Measurements from ENCODE around the gene ZNF441.
"Not testable (repeated sequence)": the region's sequence is repeated elsewhere in the genome, so short reads cannot be mapped to it uniquely, and the experiment has no call there.

Gene ZNF441

DNA sequence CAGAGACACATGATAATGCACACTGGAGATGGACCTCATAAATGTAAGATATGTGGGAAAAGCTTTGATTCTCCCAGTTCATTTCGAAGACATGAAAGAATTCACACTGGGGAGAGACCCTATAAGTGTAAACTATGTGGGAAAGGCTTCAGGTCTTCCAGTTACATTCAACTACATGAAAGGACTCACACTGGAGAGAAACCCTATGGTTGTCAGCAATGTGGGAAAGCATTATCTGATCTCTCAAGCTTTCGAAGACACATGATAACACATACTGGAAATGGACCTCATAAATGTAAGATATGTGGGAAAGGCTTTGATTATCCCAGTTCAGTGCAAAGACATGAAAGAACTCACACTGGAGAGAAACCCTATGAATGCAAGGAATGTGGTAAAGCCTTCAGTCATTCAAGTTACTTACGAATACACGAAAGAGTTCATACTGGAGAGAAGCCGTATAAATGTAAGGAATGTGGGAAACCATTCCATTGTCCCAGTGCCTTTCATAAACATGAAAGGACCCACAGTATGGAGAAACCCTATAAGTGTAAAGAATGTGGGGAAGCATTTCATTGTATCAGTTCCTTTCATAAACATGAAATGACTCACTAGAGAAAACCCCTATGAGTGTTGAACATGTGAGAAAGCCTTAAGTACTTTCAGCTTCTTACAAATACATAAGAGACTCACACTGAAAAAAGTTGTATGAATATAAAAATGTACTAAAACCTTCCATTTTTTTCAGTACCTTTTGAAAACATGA is 14.7 kb downstream of the ZNF441 start:
- DNase-seq, result no peak

GRCh38 chr19:11783767-11784166 is 17.0 kb downstream of the ZNF441 start:
- no peak for DNase-seq

DNA sequence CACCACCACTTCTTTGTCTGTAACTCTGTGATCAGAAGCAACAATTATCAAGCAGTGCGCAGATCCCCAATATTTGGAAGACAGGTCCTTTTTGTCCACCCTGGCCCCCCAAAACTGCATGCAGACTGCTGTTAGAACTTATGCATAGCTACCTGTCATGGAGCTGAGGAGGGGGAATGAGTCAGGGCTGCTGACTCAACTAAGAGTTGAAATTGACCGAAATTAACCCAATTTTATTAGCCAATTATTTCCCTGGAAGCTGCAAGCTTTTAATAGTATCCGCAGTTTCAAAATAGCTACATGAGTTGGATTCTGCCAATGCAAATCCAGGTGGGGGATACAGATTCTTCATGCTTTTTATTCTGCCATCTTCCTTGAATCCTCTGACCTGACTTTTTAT is 17.6 kb downstream of the ZNF441 start:
- no peak for DNase-seq

DNA sequence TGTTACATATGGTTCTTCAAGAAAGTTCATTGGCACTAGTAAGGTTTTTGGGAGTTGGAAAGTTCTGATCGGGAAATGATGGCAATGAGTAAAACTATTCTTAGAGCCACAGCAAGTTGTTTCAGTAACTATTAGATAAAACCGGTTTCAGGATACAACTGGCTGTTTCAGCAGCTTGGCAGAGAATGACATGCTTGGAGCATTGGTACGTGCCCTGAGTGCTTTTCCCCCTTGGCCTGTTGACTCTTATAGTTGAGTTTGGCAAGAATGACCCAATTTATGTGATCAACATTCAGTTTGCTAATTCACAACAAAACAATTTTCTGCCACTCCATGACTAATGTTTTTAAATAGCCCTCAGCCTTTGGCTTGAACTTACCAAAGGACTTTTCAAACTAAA is 20.7 kb downstream of the ZNF441 start:
- DNase-seq, result no peak

DNA sequence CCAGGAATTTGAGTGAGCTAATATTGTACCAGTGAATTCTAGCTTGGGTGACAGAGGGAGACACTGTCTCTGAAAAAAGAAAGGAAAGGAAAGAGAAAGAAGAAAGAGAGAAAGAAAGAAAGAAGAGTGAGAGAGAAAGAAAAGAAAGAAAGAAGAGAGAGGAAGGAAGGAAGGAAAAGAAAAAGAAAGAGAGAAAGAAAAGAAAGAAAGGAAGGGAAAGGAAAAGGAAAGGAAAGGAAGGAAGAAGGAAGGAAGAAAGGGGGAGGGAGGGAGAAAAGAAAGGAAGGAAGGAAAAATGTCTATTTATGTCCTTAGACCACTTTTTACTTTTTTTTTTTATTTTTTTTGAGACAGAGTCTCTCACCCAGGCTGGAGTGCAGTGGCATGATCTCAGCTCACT is 26.1 kb downstream of the ZNF441 start:
- DNase-seq, result no peak

- peak; percentile 96 for DNase-seq
Observed at GRCh38 chr19:11797491-11797890, 30.7 kb downstream of the ZNF441 start.

DNA sequence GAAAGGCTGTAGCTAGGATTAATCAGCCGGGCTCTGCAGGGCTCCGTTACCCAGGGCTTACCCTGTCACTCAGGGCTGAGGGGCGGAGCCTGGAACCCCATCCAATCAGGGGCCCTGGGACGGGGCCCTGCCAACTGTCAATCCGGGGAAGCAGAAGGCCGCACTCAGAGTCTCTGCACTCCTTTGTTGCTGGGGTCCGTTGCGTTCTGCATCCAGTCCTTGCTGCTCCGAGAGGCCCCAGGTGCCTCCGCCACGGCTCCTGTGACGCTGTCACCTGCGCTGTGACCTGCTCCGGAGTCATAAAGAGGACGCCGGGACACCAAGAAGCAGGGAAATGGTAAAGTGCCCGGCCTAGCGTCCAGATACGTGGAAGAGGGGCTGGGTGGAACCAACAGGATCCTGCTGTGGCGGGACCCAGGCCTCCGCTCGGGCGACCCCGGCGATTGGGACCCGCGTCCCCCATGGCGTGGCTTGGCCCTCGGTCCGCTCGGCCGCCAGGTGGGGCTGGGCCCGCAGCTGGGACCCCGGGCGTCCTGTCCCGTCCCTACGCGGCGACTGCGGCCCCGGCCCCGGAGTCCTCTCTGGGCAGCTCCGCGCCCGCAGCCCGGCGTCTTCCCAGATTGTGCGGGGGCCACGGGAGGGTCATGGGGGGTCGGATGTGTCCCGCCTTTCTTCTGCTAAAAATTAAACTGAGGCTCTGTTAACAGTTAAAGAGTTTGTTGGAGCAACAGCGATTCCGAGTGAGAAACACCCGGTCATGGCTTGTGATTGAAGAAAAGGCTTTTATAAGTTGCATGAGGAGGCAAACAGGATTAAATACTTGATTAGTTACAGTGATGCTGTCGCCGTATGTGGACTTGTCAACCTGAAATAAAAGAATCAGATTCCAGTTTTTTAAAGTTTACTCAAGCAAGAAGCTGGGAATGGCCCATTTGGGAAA is 31.9 kb downstream of the ZNF441 start, which contains the start of gene ZNF491:
TSS of gene ZNF491 (plus strand) at position 133 of the 940 bp plus-strand sequence. CDS start 7,431 bp downstream, outside the sequence.
- DNase-seq, result peak; percentile 96

DNA sequence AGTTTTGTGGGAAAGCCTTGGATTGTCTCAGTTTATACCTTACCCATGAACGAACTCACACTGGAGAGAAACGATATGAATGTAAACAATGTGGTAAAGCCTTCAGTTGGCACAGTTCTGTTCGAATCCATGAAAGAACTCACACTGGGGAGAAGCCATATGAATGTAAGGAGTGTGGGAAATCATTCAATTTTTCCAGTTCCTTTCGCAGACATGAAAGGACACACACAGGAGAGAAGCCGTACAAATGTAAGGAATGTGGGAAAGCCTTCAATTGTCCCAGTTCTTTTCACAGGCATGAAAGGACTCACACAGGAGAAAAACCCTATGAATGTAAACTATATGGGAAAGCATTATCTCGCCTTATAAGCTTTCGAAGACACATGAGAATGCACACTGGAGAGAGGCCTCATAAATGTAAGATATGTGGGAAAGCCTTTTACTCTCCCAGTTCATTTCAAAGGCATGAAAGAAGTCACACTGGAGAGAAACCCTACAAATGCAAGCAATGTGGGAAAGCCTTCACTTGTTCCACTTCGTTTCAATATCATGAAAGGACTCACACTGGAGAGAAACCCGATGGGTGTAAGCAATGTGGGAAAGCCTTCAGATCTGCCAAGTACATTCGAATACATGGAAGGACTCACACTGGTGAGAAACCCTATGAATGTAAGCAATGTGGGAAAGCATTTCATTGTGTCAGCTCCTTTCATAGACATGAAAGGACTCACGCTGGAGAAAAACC is 39.7 kb downstream of the ZNF441 start:
- DNase-seq, result no peak

GRCh38 chr19:11807099-11807380 is 40.2 kb downstream of the ZNF441 start:
- DNase-seq, result no peak

DNA sequence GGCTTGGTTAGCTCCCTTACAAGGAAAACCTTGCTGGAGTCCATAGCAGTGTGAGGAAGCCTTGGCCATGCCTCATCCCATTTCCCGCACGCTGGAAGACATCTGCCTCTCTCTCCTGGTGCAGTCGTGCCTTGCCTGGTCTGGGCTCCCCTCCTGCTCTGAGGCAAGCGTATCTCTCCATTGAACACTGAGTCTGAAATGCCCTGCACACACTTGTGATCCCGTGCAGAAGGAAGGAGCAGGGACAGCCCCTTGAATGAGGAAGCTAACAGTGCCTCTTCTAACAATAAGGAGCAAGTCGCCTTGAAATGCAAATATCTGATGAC is 46.9 kb downstream of the ZNF441 start:
- DNase-seq, result no peak

GRCh38 chr19:11814029-11814699 is 47.4 kb downstream of the ZNF441 start, which contains the start of gene ZNF440:
Gene ZNF440 (plus strand): TSS chr19:11814273. CDS start chr19:11814448, 175 bp downstream.
- peak; percentile 97 for DNase-seq

GRCh38 chr19:11814700-11815035 is 47.9 kb downstream of the ZNF441 start:
- peak; percentile 65 for DNase-seq

GRCh38 chr19:11821474-11822109 is 54.8 kb downstream of the ZNF441 start:
- DNase-seq, result no peak

DNA sequence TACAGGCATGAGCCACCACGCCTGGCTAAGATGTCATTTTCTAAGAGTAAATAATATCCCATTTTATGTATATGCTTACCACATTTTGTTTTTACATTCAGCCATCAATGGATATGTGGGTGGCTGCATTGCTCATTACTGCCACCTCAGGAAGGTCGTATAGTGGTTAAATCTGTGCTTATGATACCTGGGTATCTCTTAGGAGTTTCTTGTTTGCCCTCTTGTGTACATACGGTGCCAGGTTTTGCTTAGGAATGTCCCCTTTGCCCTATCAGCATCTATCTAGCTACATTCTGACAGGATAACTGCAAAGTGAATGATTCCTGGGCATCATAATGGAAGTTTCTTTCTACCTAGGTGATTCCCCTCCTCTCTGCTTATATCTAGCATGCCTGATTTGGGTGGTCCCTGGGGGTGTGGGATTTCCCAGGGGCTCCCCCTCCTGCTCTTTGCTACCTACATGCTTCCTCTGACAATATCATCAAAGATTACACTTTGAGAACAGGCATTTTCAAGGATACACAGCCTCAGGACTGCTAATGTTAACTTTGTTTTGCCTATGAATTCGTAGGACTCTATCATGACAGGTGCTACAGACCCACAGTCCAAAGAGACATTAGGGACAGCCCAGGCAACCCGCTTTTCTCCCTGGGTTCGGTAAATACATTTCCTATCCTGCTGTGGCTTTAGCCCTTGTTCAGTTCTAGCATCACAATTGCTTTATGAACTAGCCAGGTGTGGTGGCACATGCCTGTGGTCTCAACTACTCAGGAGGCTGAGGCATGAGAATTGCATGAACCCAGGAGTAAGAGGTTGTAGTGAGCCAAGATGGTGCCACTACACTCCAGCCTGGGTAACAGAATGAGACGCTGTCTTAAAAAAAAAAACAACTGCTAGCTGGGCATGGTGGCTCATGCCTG is 62.4 kb downstream of the ZNF441 start:
- not testable (repeated sequence) for DNase-seq

GRCh38 chr19:11832253-11832912 is 65.6 kb downstream of the ZNF441 start:
- DNase-seq, result no peak

DNA sequence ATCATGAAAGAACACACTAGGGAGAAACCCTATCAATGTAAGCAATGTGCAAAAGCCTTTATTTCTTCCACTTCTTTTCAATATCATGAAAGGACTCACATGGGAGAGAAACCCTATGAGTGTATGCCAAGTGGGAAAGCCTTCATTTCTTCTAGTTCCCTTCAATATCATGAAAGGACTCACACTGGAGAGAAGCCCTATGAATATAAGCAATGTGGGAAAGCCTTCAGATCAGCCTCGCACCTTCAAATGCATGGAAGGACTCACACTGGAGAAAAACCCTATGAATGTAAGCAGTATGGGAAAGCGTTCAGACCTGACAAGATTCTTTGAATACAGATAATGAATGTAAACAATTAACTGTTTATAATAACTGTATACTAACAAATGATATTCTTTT is 66.7 kb downstream of the ZNF441 start:
- no peak for DNase-seq
